RPMI7951 (cell line): Measurements from ENCODE around the gene RENBP. TPM values are rescaled to one million over a fixed set of nuclear protein-coding genes. Genes with fewer than 3 reads are reported as not detected.
A peak's percentile ranks its signal among the peaks of the same experiment; 100 is the strongest.
"Not testable (repeated sequence)": the region's sequence is repeated elsewhere in the genome, so short reads cannot be mapped to it uniquely, and the experiment has no call there.

Source experiments
- DNase-seq: peaks from one replicate; pipeline ENCODE4 v3.0.0-alpha.2; 2012; ENCODE audit warnings: low read depth
- total RNA-seq: library from RNA; depleted of rRNA; stranded (reverse); fragments of >200 nt; shearing (Covaris generic); gene quantifications from 2 replicates; pipeline ENCODE4 v1.2.3, GENCODE V29; 2014; rRNA removed

RENBP gene
- total RNA-seq, result 1.7 and 1.9 TPM in 2 replicates

DNA sequence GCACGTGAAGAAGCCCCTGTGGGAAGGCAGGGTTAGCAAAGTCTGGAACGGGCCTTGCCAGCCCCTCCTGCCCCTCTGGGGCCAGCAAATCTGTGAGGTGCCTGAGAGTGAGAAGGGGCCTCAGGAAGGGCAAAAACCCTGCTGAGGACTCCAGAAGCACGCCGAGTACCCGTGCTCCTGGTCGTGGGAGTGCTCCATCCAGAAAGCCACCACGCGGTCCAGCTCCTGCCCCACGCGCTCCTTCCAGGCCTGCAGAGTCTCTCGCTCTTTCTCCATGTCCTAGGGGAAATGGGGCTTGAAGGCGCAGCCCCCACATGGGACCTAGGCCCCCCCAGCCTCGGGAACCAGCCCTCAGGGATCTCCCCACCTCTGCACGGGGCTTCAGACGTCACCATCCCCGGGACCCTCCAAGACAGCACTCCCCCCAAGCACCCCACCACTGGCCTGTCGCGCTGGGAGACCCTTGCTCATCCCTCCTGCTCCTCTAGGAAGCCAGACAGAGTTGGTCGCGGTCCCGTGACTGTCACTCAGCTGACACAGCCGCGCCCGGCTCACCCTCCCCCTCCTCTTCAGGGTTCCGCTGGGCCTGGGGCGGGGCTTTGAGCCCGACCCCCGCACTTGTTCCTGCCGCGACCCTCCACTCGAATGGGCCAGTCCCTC is at the start of gene RENBP:
Gene RENBP, minus strand, starts transcription at position 504 of the 660 bp plus-strand sequence. Its CDS starts 33 bp downstream, at position 471.
- no peak for DNase-seq

DNA sequence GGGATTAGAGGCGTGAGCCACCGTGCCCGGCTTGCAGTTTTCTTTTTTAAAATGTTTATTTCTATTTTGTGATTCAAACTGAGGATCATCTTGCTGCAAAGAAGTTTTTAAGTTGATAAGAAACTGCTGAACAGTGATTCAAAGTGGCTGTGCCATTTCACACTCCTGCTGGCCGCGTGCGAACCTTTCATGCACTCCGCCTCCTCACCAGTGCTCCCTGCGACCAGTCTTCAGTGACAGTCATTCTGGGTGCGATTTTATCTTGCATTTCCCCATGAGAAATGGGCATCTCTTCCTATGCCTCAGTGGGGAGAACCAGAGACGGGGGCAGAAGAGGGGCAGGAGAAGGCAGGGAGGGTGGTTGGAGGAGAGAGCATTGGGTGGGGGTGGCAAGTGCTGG is 49.5 kb upstream of the RENBP start:
- no peak for DNase-seq

DNA sequence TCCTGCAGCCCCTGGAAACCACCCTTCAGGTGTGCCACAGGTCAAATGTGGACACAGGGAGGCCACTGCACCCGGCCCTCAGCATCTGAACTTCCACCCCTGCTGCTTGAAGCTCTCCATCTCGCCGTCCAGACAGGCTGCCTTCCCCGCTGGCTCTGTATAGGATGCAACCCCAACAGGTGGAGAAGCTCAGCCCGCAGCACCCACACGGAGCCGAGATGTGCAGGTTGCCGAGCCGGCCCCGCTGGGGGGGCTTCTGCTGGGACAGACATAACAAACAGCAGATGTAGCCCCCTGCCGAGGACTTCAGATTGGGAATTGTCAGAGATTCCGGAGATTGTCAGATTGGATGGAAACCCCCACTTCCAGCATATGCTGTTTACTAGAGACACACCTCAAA is 48.6 kb upstream of the RENBP start:
- DNase-seq, result no peak

DNA sequence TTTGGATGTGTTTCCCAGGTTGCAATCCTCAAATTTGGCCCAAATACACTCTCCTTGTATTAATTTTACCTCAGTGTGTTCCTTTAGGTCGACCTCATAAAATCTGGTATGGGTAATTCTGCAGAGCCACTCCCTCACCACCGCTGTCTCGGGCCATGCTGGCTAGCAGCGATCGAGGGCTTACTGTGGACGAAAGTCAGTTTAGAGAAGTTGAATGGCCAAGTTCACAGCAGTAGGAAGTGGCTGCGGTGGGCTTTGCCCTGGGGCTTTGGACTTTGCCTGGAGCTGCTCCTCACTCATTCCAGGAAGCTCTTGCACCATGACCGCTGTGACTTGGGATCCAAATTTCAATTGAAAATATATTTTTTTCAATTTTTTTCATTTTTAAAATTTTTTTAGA is 47.7 kb upstream of the RENBP start:
- no peak for DNase-seq

DNA sequence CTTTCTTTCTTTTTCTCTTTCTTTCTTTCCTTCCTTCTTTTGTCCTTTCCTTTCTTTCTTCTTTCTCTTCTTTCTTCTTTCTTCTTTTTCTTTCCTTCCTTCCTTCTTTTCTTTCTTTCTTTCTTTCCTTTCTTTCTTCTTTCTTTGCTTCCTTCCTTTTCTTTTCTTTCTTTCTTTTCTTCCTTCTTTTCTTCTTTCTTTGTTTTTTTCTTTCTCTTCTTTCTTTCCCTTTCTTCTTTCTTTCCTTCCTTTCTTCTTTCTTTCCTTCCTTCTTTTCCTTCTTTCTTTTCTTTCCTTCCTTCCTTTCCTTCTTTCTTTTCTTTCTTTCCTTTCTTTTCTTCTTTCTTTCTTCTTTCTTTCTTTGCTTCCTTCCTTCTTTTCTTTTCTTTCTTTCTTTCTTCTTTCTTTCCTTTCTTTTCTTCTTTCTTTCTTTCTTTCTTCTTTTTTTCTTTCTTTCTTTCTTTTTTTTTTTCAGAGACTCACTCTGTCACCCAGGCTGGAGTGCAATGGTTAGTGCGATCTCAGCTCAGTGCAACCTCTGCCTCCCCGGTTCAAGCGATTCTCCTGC is 46.7 kb upstream of the RENBP start:
- no peak for DNase-seq

DNA sequence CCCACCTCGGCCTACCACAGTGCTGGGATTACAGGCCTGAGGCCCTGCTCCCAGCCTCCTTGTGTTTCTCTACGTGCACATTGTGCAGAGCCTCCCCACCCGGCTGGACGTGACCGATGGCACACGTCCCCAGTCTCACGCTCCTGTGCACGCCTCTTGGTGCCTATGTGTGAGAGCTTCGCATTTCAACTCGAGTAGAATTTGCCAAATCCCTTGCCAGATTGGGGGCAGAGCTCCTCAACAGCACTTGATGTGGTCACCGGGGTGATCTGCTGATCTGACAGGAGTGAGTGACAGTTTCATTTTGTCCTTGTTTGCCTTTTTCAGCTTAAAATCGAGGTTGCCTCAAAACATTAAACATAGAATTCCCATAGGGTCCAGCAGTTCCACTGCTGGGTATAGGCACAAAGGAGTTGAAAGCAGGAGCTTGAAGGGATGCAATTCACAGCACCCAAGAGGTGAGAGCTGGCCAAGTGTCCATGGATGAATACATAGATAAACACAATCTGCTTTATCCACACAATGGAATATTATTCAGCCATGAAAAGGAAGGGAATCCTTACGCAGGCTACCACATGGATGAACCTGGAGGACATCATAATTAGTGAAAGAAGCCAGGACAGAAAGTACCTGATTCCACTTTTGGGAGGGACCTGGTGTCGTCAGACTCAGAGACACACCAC is 45.7 kb upstream of the RENBP start:
- no peak for DNase-seq

DNA sequence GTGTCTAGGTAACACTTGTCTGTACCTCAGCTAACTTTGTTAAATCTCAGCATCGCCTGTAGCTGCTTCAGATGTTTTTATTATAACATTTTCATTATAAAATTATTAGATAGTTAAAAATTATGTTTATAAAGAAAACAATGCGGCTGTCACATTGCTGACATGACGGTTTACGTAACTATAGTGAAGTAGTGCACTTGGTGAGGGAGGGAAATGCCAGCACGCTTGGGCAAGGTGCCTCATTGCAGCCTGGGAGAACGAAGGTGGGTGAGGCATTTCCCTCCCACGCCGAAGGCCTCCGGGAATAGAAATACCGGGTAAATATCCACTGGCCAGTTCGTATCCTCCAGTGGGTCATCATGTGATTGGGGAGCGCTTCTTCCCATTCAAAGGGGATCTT is 44.0 kb upstream of the RENBP start:
- DNase-seq, result no peak

DNA sequence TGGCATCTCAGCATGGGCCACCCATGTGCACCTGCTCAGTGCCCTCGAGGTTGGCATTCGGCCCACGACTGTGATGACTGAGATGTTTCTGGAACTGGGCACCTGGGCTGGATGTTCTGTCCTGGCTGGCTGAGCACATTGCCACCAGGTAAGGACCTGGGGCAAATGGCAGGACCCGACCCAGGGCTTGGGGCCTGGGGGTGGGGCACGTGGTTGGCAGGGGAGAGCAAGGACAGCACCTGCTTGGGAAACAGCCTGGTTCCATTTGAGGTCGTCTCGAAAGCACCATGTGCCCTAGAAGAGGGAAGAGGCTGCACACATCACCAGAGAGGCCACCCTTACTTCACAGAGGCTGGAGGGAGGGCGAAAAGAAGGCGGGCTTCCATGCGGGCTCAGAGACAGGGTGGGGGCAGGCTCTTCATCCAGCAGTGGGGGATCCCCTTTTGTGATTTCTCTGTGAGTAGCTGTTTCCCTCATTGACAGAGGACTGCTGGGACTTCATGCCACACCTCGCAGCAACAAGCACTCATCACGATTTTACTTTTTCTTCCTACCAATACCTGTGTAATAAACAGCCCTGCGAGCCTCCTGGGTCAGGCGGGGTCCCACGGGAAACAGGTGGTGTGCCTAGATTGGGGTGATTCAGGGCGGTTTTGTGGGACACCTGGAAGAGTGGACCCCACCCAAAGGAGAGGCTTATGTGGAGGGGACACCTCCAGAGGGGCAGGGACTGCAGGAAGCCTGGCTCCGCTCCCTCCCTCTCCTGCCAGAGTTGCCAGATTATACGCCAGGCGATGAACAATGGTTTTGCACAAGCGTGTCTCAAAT is 40.1 kb upstream of the RENBP start:
- DNase-seq, result no peak

DNA sequence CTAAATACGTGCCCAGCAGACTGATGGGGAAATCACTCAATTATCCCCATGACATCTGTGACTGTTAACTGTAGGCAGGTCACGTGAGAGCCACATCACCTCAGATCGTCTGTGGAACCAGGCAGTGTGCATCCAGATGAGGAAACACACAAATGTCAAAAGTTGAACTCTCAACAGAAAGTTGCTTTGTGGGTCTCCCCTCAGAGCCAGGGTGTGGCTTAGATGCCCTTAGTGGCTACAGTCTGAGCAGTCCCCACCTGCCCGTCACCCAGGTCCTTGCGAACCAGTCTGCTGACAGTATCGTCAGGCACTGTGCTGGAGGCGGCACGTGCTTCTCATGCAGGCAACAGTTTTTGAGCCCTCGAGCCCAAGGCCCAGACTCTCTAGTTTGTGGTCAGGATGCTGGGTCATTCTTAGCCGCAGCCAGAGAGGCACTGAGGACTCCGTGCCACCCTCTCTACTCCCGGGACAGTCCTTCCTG is 38.9 kb upstream of the RENBP start:
- DNase-seq, result no peak

DNA sequence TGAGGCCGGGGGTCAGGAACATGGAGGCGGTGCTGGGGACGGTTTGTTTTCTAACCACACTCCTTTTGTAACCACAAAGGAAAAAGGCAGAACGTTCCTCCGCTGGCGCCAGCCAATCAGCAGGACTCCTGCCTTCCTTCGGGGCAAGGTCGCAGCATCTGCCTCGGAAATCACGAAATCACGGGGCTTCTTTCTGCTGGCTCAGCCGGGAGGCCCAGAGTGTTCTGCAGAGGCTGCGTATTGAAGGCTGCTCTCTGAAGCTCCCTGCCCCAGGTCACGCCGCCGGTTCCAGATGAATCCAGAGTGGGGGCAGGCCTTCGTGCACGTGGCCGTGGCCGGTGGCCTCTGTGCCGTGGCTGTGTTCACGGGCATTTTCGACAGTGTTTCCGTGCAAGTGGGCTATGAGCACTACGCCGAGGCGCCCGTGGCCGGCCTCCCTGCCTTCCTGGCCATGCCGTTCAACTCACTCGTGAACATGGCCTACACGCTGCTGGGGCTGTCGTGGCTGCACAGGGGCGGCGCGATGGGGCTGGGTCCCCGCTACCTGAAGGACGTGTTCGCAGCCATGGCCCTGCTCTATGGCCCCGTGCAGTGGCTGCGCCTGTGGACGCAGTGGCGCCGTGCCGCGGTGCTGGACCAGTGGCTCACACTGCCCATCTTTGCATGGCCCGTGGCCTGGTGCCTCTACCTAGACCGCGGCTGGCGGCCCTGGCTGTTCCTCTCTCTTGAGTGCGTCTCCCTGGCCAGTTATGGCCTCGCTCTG is 37.5 kb upstream of the RENBP start:
- peak; percentile 81 for DNase-seq

DNA sequence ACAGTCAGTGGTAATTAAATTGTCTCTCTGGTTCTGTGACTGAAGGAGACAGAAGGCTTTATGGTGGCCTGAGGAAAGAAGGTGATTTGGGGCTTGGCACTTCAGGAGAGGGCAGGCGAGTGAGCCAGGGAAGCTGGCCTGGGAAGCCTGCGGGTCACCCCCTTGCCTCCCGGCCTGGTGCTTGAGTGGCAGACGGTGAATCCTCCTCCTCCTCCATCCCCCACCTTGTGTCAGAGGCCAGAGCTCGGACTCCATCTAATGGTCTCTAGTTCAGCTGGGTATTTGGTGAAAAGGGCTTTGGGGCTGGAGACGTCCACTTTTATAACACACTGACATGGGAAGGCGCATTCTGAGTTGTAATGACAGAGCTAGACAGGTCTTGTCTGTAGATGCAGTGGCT is 36.8 kb upstream of the RENBP start:
- no peak for DNase-seq

DNA sequence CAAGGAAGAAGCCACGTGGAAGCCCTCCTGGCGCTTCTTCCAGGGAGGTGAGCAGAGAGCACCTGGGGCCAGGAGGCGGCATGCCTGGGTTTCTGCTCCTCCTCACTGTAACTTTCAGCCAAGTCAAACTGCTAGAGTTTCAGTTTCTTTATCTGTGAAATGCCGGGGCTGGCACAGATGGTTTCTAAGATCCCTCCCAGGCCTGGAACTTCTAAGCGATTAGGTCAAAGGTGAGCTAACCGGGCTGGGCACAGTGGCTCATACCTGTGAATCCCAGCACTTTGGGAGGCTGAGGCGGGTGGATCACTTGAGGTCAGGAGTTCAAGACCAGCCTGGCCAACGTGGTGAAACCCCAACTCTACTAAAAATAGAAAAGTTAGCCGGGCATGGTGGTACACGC is 36.0 kb upstream of the RENBP start:
- DNase-seq, result not testable (repeated sequence)

DNA sequence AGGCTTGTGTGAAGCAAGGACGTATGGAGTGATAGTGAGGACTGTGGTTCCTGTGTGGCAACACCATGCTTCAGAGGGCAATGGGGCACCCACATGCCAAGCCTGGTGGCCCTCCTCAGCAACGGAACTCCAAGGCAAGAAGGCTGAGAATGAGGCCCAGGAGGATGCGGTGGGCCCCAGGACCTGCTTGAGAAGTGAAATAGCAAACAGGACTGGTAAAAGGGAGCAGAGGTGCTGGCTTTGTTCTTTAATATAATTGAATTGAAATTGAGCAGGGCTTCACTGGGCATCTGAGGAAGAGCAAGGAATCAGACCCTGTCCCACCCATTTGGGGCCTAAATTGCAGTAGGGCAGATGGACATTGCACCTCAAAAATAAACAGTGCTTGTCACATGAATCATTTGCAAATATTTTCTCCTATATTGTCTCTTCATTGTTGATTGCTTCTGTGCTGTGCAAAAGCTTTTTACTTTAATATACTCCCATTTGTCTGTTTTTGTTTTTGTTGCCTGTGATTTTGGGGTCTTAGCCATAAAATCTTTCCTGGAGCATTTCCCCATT is 30.4 kb upstream of the RENBP start:
- DNase-seq, result no peak

DNA sequence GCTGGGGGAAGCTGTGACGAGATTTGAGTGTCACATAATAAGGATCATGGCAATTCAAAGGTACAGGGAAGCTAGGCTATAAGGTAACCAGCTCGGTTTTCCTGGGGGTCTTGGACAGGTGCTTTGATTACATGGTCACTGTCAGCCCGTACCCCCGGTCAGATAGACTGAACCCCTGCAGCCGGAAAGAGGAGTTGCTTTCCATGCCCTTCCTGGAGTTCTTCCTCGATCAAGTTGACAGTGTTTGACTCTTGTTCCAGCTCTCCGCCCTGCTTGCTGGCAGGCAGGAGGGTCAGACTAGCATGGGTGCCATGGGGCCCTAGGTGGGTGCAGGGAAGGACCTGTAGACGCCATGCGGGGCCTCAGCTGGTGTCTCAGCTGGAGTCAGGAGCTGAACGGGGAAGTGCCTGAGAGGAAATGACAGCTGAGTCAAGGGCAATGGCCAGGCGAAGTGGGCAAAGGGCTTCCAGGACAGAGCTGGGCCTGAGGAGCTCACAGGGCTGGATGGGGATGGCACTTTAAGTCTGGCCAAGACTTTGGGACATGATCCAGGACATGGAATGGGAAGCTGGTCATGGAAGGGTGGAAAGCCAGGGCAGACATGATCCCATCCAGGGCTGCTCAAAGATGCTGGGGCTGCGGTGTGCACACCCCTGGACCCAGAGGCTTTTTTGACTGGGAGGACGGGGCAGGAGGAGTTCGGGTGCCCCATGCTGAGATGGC is 29.7 kb upstream of the RENBP start:
- DNase-seq, result no peak

DNA sequence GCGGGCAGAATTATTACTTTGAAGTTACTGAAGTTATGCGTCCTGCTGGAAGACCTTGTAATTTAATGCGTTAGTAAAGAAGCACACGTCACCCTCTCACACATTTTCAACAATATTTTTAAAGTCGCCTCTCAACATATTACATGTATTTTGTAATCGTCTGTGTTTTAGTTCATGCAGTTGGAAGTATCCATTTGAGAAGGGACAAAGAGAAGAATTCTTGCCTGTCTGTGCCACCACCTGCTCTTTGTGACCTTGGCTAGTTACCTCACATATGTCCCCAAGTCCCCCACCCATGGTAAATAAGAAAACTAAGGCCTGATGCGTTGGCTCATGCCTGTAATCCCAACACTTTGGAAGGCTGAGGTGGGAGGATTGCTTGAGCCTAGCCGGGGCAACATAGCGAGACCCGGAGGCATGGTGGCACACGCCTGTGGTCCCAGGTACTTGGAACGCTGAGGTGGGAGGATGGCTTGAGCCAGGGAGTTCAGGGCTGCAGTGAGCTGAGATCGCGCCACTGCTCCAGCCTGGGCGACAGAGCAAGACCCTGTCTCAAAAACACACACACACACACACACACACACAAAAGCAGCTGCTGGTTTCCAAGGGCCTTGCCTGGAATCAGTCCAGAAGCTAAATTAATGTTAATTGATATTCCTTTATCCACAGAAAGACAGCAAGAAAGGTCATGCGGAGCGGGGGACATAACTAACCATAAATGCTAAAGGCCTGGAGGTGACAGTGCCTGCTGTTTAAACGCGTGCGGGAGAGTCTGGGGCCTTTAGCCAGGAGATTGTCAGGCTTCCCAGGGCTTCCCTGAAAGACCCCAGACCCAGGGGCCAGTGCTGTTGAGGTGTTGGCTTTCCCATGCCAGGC is 28.9 kb upstream of the RENBP start:
- no peak for DNase-seq

DNA sequence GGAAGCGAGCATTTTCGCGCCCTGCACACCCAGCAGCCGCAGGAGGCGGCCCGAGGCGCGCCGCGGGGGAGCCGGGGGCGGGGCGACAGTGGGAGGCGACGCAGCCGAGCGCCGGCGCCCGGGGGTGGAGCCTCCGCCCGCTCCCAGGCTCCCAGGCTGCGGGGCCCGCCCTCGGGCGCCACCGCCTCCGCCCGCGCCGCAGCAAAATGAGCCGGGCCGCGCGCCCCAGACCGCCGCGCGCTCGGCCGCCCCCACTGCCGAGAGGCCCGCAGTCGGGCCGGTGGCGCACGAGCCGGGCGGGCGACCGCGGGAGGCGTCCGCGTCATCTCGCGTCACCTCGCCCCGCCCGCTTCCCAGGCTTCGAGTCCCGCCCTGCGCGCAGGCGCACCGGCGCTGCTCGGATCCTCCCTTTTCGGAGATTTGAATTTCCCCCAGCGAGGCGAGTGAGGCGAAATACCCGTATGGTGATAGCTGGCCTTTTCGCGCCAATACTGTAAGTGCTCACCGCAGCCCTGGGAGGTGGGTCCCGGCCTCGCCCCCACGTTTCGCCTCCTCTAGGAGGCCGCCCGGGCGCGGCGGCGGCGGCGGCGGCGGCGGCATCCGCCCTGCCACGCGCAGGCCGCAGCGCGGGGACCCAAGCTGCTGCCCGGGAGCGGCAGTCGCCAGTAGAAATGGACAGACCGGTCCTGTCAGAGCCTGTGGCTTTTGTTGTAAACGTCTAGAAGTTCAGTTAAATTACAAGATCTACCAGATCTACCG is 28.1 kb upstream of the RENBP start, which contains the start of gene TMEM187:
Gene TMEM187, plus strand, starts transcription at position 387 of the 759 bp plus-strand sequence. CDS start 9,309 bp downstream, outside the sequence.
- peak; percentile 84 for DNase-seq

DNA sequence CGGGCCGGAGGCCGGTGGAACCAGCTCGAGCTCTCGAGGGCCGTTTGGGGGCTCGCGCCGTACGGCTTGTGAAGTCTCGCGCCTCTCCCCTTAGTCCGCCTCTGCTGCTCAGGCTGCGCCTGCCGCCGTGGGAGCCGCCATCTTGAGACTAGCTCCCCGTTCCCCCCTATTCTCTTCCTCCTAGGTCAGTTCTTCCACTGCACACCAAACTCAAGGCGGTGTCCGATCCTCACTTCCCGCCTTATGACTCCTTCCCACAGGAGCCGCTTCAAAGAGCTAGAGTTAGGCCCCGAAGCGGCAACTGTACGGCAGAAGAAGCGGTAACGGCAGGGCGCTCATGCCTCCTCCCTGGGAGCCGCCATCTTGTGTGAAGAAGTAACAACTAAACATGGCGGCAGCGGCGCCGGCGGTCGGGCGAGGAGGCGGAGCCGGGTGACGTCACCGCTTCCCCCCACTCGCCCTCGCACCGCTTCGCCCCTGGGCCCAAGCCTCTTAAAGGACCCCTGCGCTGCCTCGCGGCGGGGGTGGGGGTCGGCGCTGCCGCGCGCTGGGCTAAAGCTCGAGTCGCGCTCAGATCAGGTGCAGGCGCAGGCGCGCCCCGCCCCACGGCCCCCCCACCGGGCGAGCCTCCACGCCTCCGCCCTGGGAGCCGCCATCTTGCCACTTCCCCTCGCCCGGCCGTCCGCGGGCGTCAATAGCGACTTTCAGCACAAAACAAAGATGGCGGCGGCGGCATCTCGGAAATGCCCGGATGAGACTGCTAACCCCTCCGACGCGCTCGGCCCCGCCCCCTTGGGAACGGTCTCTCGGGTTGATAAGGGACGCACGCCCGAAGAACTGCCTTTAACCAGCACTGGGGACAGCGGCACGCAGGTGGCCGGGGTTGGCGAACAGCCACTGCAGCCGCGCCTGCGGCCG is 27.3 kb upstream of the RENBP start, which contains the start of gene HCFC1:
Gene HCFC1, minus strand, starts transcription at position 369 of the 918 bp plus-strand sequence. CDS start 978 bp downstream, outside the sequence.
- peak; percentile 80 for DNase-seq
